Measurements from ENCODE around the gene MPP3. TPM values are rescaled to one million over a fixed set of nuclear protein-coding genes. Genes with fewer than 3 reads are reported as not detected.

The MPP3 gene
- total RNA-seq, 1 donor from 2014 or later: 37.0 TPM

- H3K9me3 ChIP-seq: no peaks in the 10 kb centered on the region
- no peaks in the 10 kb centered on the region for H3K27me3 ChIP-seq
- peaks cover 15 to 50% of the 10 kb centered on the region in 2 donors for H3K36me3 ChIP-seq
- DNase-seq (ENCODE audit: low spot score in 2 of 2): no peak
- intact Hi-C loops (cut with DNase I): no loop called here
- H3K4me3 ChIP-seq: no peak overlapping the region
- H3K4me1 ChIP-seq: no peaks in the 10 kb centered on the region
- H3K27ac ChIP-seq: no peak overlapping the region
- TF ChIP-seq CTCF (IDR thresholded peaks at IDR 0.05): no peak
Observed at GRCh38 chr17:43820759-43821158, 12.2 kb downstream of the MPP3 start.

GRCh38 chr17:43818966-43819365 lies 14.0 kb downstream of the MPP3 start:
- Histone ChIP-seq H3K27me3 (no peaks in the 10 kb centered on the region), H3K9me3 (no peaks in the 10 kb centered on the region), H3K4me3 (no peak overlapping the region), H3K27ac (no peak overlapping the region), H3K36me3 (peaks cover 19 to 48% of the 10 kb centered on the region in 2 donors), H3K4me1 (no peaks in the 10 kb centered on the region)
- no peak for TF ChIP-seq CTCF (IDR thresholded peaks at IDR 0.05)
- intact Hi-C loops (cut with DNase I): no loop called here
- no peak for DNase-seq (ENCODE audit: low spot score in 2 of 2)

- Histone ChIP-seq H3K27me3 (no peaks in the 10 kb centered on the region), H3K36me3 (peaks cover 26 to 59% of the 10 kb centered on the region in 2 donors), H3K4me1 (no peaks in the 10 kb centered on the region), H3K9me3 (no peaks in the 10 kb centered on the region), H3K4me3 (no peak overlapping the region), H3K27ac (no peak overlapping the region)
- DNase-seq (ENCODE audit: low spot score in 2 of 2): no peak
- intact Hi-C loops (cut with DNase I): no loop called here
- TF ChIP-seq CTCF (IDR thresholded peaks at IDR 0.05): no peak
Observed at GRCh38 chr17:43817826-43818225, 15.1 kb downstream of the MPP3 start.

DNA sequence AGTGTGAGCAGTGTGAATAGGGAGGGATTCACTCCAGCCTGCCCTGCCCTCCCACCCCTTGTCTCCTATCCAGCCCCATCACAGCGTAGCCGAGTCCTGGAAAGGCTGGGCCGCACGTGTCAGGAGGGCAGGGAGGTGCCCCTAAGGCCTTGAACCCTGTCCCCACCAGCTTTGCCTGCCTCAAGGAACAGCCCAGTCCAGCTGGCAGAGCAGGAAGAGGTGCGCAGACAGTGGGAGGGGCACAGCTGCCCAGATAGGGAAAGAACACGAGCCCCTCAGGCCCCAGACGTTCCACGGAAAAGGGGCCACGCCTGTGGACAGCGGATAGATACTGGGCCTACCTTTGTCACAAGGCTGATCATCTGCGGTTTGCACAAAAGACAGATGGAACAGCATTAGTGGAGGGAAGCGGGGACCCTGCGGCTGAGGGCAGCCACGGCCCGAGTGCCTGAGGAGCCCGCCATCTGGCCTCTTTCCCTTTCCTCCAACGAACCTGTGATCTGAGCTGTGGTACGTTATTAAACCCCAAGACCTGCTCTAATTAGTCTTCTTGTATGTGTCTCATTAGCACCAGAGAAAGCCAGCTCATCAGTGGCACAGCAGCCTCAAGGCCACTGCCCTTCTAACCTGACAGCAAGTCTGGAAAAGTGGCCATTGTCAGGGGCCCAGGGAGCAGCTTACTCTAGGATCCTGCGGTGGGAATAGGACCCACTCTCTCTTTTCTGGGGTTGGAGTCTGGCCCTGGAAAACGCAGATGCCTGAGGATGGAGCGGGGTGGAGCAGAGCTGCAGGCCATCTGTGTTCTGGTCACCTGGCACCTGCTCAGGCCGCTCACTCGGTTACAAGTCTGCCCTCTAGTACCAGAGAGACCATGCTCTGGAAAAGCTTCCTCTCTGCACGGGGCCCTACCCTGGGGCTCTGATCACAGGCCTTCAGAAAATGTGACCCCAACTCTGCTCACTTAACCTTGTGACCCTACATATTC lies 16.3 kb downstream of the MPP3 start:
- H3K27ac ChIP-seq: no peak overlapping the region
- no peaks in the 10 kb centered on the region for H3K27me3 ChIP-seq
- intact Hi-C loops (cut with DNase I): no loop called here
- no peaks in the 10 kb centered on the region for H3K9me3 ChIP-seq
- H3K4me3 ChIP-seq: no peak overlapping the region
- no peak for DNase-seq (ENCODE audit: low spot score in 2 of 2)
- H3K36me3 ChIP-seq: peaks cover 26 to 65% of the 10 kb centered on the region in 2 donors
- no peak for TF ChIP-seq CTCF (IDR thresholded peaks at IDR 0.05)
- H3K4me1 ChIP-seq: no peaks in the 10 kb centered on the region

GRCh38 chr17:43814714-43815113 lies 18.2 kb downstream of the MPP3 start:
- no peak for DNase-seq (ENCODE audit: low spot score in 2 of 2)
- peaks cover 23 to 60% of the 10 kb centered on the region in 2 donors for H3K36me3 ChIP-seq
- no peaks in the 10 kb centered on the region for H3K4me1 ChIP-seq
- intact Hi-C loops (cut with DNase I): no loop called here
- no peak overlapping the region for H3K4me3 ChIP-seq
- H3K27me3 ChIP-seq: no peaks in the 10 kb centered on the region
- H3K9me3 ChIP-seq: no peaks in the 10 kb centered on the region
- no peak for TF ChIP-seq CTCF (IDR thresholded peaks at IDR 0.05)
- H3K27ac ChIP-seq: no peak overlapping the region

Data from ascending aorta (tissue), 2 donors.